HEK293 (cell line): ENCODE results near the gene MYOZ1.

Source experiments
- BCL11A ChIP-seq: fragments of 450-650 bp; formaldehyde crosslinking; IDR thresholded peaks from 2 replicates; pipeline ENCODE4 v1.5.1; 2016; ENCODE audit warnings: low read depth, missing biosample characterization, missing genetic modification characterization
- HOXA7 ChIP-seq: sonication (generic); formaldehyde crosslinking; IDR thresholded peaks from 2 replicates; pipeline ENCODE4 v1.8.1; 2022; ENCODE audit warnings: missing genetic modification reagents, borderline replicate concordance
- KLF1 ChIP-seq: fragments of 450-650 bp; formaldehyde crosslinking; IDR thresholded peaks from 2 replicates; pipeline ENCODE4 v1.5.1; 2016; ENCODE audit warnings: missing biosample characterization, missing genetic modification characterization
- YY1 ChIP-seq: fragments of 450-650 bp; formaldehyde crosslinking; IDR thresholded peaks from 2 replicates; pipeline ENCODE4 v1.5.1; 2018; ENCODE audit warnings: missing biosample characterization, missing genetic modification characterization
- YY2 ChIP-seq: fragments of 450-650 bp; formaldehyde crosslinking; IDR thresholded peaks from 2 replicates; pipeline ENCODE4 v1.5.1; 2016; ENCODE audit warnings: missing biosample characterization, missing genetic modification characterization
- ZBTB20 ChIP-seq: fragments of 450-650 bp; formaldehyde crosslinking; IDR thresholded peaks from 2 replicates; pipeline ENCODE4 v1.5.1; 2016; ENCODE audit warnings: missing biosample characterization, missing genetic modification characterization
- ZNF175 ChIP-seq: fragments of 450-650 bp; formaldehyde crosslinking; IDR thresholded peaks from 2 replicates; pipeline ENCODE4 v1.5.1; 2016; ENCODE audit warnings: missing biosample characterization, missing genetic modification characterization
- ZNF311 ChIP-seq: fragments of 450-650 bp; formaldehyde crosslinking; IDR thresholded peaks from 2 replicates; pipeline ENCODE4 v1.5.1; 2017; ENCODE audit warnings: missing biosample characterization, missing genetic modification characterization, borderline replicate concordance
- ZNF324 ChIP-seq: fragments of 450-650 bp; formaldehyde crosslinking; IDR thresholded peaks from 2 replicates; pipeline ENCODE4 v1.5.1; 2016; ENCODE audit warnings: missing biosample characterization, missing genetic modification characterization
- ZNF549 ChIP-seq: fragments of 450-650 bp; IDR thresholded peaks from 2 replicates; pipeline ENCODE4 v1.5.1; 2018; ENCODE audit warnings: missing biosample characterization, missing genetic modification characterization, mild to moderate bottlenecking, inconsistent platforms, moderate library complexity
- TF ChIP-seq, protein P1 (sequence below): fragments of 450-650 bp; formaldehyde crosslinking; IDR thresholded peaks from 2 replicates; pipeline ENCODE4 v1.5.1; 2016; ENCODE audit warnings: missing biosample characterization, missing genetic modification characterization
- TF ChIP-seq, protein P2 (sequence below): fragments of 450-650 bp; formaldehyde crosslinking; IDR thresholded peaks from 2 replicates; pipeline ENCODE4 v1.5.1; 2016; ENCODE audit warnings: missing biosample characterization, missing genetic modification characterization
- TF ChIP-seq, protein P3 (sequence below): fragments of 450-650 bp; formaldehyde crosslinking; IDR thresholded peaks from 2 replicates; pipeline ENCODE4 v1.5.1; 2017; ENCODE audit warnings: missing biosample characterization, missing genetic modification characterization

DNA sequence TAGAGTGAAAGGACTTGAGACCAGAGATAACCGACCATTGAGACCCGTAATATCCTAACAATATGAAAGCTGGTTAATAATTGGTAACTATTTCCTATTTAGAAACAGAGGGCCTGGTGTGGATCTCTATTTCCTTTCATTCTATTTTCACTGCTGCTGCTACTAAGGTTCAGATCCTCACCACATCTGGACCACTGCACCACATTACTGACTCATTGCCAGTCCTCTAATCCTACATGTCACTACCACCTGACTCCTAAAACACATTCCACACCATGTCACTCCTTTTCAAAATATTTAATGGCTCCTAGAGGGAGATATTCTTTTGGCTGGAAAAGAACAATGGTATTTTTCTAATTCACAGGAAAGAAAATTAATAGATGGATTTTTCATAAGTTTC is 56.5 kb downstream of the MYOZ1 start:
- TF ChIP-seq, protein P1, sequence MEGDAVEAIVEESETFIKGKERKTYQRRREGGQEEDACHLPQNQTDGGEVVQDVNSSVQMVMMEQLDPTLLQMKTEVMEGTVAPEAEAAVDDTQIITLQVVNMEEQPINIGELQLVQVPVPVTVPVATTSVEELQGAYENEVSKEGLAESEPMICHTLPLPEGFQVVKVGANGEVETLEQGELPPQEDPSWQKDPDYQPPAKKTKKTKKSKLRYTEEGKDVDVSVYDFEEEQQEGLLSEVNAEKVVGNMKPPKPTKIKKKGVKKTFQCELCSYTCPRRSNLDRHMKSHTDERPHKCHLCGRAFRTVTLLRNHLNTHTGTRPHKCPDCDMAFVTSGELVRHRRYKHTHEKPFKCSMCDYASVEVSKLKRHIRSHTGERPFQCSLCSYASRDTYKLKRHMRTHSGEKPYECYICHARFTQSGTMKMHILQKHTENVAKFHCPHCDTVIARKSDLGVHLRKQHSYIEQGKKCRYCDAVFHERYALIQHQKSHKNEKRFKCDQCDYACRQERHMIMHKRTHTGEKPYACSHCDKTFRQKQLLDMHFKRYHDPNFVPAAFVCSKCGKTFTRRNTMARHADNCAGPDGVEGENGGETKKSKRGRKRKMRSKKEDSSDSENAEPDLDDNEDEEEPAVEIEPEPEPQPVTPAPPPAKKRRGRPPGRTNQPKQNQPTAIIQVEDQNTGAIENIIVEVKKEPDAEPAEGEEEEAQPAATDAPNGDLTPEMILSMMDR, result no peak
- TF ChIP-seq HOXA7 (CRISPR knock-in tag), result no peak
- no peak for TF ChIP-seq ZNF175
- no peak for TF ChIP-seq ZNF549 (tag by site-specific recombination)
- no peak for TF ChIP-seq ZBTB20 (tag by site-specific recombination)
- no peak for TF ChIP-seq BCL11A
- no peak for TF ChIP-seq YY1 (tag by site-specific recombination)
- TF ChIP-seq, protein P2, sequence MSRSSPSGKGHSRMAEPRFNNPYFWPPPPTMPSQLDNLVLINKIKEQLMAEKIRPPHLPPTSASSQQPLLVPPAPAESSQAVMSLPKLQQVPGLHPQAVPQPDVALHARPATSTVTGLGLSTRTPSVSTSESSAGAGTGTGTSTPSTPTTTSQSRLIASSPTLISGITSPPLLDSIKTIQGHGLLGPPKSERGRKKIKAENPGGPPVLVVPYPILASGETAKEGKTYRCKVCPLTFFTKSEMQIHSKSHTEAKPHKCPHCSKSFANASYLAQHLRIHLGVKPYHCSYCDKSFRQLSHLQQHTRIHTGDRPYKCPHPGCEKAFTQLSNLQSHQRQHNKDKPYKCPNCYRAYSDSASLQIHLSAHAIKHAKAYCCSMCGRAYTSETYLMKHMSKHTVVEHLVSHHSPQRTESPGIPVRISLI (tag by site-specific recombination), result no peak
- TF ChIP-seq ZNF311, result no peak
- TF ChIP-seq, protein P3, sequence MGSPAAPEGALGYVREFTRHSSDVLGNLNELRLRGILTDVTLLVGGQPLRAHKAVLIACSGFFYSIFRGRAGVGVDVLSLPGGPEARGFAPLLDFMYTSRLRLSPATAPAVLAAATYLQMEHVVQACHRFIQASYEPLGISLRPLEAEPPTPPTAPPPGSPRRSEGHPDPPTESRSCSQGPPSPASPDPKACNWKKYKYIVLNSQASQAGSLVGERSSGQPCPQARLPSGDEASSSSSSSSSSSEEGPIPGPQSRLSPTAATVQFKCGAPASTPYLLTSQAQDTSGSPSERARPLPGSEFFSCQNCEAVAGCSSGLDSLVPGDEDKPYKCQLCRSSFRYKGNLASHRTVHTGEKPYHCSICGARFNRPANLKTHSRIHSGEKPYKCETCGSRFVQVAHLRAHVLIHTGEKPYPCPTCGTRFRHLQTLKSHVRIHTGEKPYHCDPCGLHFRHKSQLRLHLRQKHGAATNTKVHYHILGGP (tag by site-specific recombination), result no peak
- TF ChIP-seq KLF1 (tag by site-specific recombination), result no peak
- no peak for TF ChIP-seq ZNF324 (tag by site-specific recombination)
- no peak for TF ChIP-seq YY2
